Measurements from ENCODE around the gene RFPL3. TPM values are rescaled to one million over a fixed set of nuclear protein-coding genes. Genes with fewer than 3 reads are reported as not detected.

The RFPL3 gene
- total RNA-seq, 1 experiment from 2014 or later = not detected

DNA sequence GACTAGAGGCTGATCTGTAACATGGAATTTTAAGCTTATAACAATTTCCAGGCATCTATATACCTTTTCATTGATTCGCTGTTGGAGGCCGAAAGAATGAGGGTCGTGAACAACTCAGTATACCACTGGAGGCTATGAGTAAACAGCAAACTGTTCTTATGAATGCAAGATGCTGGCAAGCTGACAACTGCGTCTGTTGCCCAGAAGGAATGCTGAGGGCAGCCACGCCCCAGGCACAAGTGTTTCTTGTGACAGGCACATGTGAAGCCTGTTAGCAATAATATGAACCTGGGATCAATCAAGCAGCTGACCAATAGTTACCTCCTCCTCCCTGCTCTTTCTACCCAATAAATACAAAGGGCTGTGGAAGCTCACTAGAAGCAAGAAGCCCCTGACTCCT is 39.1 kb downstream of the RFPL3 start:
- Histone ChIP-seq H3K4me3 (ENCODE audit: low read depth in 2 of 2, low read length in 2 of 2) (no peak overlapping the region), H3K27ac (ENCODE audit: low read length) (no peak overlapping the region), H3K4me1 (ENCODE audit: control insufficient read depth, insufficient read depth, low read length) (no peaks in the 10 kb centered on the region), H3K9me3 (ENCODE audit: control insufficient read depth, insufficient read depth, low read depth, low read length) (no peaks in the 10 kb centered on the region), H3K36me3 (ENCODE audit: control insufficient read depth, insufficient read depth, low read length) (peaks cover 33% of the 10 kb centered on the region), H3K27me3 (ENCODE audit: control insufficient read depth, insufficient read depth, low read length) (no peaks in the 10 kb centered on the region)
- in situ Hi-C loops (cut with HindIII; ENCODE audit: low pct_unique_long_range_greater_than_20kb, low sequenced_read_pairs) (no loop called here), intact Hi-C loops (cut with micrococcal nuclease; ENCODE audit: unreplicated experiment) (no loop called here)
- TF ChIP-seq POLR2AphosphoS5 (IDR thresholded peaks at IDR 0.05; ENCODE audit: low read depth, low read length) = no peak
- TF ChIP-seq, protein P1, sequence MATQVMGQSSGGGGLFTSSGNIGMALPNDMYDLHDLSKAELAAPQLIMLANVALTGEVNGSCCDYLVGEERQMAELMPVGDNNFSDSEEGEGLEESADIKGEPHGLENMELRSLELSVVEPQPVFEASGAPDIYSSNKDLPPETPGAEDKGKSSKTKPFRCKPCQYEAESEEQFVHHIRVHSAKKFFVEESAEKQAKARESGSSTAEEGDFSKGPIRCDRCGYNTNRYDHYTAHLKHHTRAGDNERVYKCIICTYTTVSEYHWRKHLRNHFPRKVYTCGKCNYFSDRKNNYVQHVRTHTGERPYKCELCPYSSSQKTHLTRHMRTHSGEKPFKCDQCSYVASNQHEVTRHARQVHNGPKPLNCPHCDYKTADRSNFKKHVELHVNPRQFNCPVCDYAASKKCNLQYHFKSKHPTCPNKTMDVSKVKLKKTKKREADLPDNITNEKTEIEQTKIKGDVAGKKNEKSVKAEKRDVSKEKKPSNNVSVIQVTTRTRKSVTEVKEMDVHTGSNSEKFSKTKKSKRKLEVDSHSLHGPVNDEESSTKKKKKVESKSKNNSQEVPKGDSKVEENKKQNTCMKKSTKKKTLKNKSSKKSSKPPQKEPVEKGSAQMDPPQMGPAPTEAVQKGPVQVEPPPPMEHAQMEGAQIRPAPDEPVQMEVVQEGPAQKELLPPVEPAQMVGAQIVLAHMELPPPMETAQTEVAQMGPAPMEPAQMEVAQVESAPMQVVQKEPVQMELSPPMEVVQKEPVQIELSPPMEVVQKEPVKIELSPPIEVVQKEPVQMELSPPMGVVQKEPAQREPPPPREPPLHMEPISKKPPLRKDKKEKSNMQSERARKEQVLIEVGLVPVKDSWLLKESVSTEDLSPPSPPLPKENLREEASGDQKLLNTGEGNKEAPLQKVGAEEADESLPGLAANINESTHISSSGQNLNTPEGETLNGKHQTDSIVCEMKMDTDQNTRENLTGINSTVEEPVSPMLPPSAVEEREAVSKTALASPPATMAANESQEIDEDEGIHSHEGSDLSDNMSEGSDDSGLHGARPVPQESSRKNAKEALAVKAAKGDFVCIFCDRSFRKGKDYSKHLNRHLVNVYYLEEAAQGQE (IDR thresholded peaks at IDR 0.05; ENCODE audit: insufficient read depth in 1 of 2, low read depth in 2 of 2, low read length in 1 of 2) = no peak
- no peak for TF ChIP-seq SIN3A (IDR thresholded peaks at IDR 0.05; ENCODE audit: borderline replicate concordance, insufficient read depth, low read depth, low read length)
- TF ChIP-seq TCF7L2 (IDR thresholded peaks at IDR 0.05; ENCODE audit: low read depth, low read length) = no peak
- TF ChIP-seq, protein P2, sequence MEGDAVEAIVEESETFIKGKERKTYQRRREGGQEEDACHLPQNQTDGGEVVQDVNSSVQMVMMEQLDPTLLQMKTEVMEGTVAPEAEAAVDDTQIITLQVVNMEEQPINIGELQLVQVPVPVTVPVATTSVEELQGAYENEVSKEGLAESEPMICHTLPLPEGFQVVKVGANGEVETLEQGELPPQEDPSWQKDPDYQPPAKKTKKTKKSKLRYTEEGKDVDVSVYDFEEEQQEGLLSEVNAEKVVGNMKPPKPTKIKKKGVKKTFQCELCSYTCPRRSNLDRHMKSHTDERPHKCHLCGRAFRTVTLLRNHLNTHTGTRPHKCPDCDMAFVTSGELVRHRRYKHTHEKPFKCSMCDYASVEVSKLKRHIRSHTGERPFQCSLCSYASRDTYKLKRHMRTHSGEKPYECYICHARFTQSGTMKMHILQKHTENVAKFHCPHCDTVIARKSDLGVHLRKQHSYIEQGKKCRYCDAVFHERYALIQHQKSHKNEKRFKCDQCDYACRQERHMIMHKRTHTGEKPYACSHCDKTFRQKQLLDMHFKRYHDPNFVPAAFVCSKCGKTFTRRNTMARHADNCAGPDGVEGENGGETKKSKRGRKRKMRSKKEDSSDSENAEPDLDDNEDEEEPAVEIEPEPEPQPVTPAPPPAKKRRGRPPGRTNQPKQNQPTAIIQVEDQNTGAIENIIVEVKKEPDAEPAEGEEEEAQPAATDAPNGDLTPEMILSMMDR (IDR thresholded peaks at IDR 0.05) = no peak
- no TSS peak for BruUV-seq (replicated peaks)
- ChIA-PET POLR2A (no interaction called here), CTCF (no interaction called here)
- ATAC-seq (no peak), DNase-seq (ENCODE audit: low read depth, low spot score) (no peak)

DNA sequence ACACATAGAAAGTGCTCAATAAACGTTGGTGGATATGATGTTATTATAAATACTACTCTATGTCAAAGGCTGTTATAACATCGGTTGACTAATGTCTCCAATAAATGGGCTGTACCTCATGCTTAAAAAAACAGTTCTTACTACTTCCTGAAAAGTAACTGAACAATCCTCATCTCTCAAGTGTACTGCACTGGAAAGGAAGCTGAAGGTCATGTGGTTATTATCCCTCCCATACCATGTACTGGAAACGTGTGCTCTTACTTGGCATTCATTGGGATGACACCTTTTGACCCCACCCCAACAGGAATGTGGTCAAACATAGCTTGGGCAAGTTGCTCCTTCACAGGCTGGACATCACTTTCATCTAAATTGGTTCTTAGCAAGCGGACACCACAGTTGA is 43.8 kb downstream of the RFPL3 start:
- ChIA-PET CTCF (interaction anchor here (0.6 kb wide), 1 partner anchor 45 kb away, joined by 3 read pairs; no protein-coding TSS in a partner anchor), POLR2A (no interaction called here)
- H3K4me1 ChIP-seq (ENCODE audit: control insufficient read depth, insufficient read depth, low read length) = no peaks in the 10 kb centered on the region
- ATAC-seq (no peak), DNase-seq (ENCODE audit: low read depth, low spot score) (no peak)
- no TSS peak for BruUV-seq (replicated peaks)
- intact Hi-C loops (cut with micrococcal nuclease; ENCODE audit: unreplicated experiment) (no loop called here), in situ Hi-C loops (cut with HindIII; ENCODE audit: low pct_unique_long_range_greater_than_20kb, low sequenced_read_pairs) (no loop called here)
- peaks cover 23% of the 10 kb centered on the region for H3K36me3 ChIP-seq (ENCODE audit: control insufficient read depth, insufficient read depth, low read length)
- H3K9me3 ChIP-seq (ENCODE audit: control insufficient read depth, insufficient read depth, low read depth, low read length) = no peaks in the 10 kb centered on the region
- H3K27ac ChIP-seq (ENCODE audit: low read length) = no peak overlapping the region
- no peak overlapping the region for H3K4me3 ChIP-seq (ENCODE audit: low read depth in 2 of 2, low read length in 2 of 2)
- TF ChIP-seq TCF7L2 (IDR thresholded peaks at IDR 0.05; ENCODE audit: low read depth, low read length) = no peak
- TF ChIP-seq POLR2AphosphoS5 (IDR thresholded peaks at IDR 0.05; ENCODE audit: low read depth, low read length) = no peak
- no peak for TF ChIP-seq SIN3A (IDR thresholded peaks at IDR 0.05; ENCODE audit: borderline replicate concordance, insufficient read depth, low read depth, low read length)
- TF ChIP-seq, protein P2 (IDR thresholded peaks at IDR 0.05) = no peak
- TF ChIP-seq, protein P1 (IDR thresholded peaks at IDR 0.05; ENCODE audit: insufficient read depth in 1 of 2, low read depth in 2 of 2, low read length in 1 of 2) = no peak
- no peaks in the 10 kb centered on the region for H3K27me3 ChIP-seq (ENCODE audit: control insufficient read depth, insufficient read depth, low read length)
